ENCODE results near the gene COQ9. TPM values are rescaled to one million over a fixed set of nuclear protein-coding genes. Genes with fewer than 3 reads are reported as not detected.
"Not testable (repeated sequence)": the region's sequence is repeated elsewhere in the genome, so short reads cannot be mapped to it uniquely, and the experiment has no call there.

The COQ9 gene
- total and polyA plus RNA-seq, 2 donors (not counting 1 experiment from before 2014, with no cell fraction given): 44.4 to 51.2 TPM

GRCh38 chr16:57497121-57497520 is 49.8 kb downstream of the COQ9 start:
- no peak overlapping the region for H3K4me2 ChIP-seq (ENCODE audit: extremely low read depth, insufficient read depth, low read length)
- H3K4me3 ChIP-seq (replicated peaks in 1 of 4; ENCODE audit: control extremely low read depth in 1 of 4, insufficient read depth in 1 of 4, low read depth in 3 of 4, low read length in 4 of 4): no peak overlapping the region
- H3K79me2 ChIP-seq (ENCODE audit: control insufficient read depth, insufficient read depth, low read length): no peaks in the 10 kb centered on the region
- no peaks in the 10 kb centered on the region for H4K20me1 ChIP-seq (ENCODE audit: control insufficient read depth, extremely low read depth, insufficient read depth, low read length)
- no peaks in the 10 kb centered on the region for H3K9me3 ChIP-seq (ENCODE audit: control insufficient read depth, insufficient read depth, low read depth, low read length)
- TF ChIP-seq EZH2 (IDR thresholded peaks at IDR 0.05; ENCODE audit: low read length, missing control alignments): no peak
- TF ChIP-seq, protein P1, sequence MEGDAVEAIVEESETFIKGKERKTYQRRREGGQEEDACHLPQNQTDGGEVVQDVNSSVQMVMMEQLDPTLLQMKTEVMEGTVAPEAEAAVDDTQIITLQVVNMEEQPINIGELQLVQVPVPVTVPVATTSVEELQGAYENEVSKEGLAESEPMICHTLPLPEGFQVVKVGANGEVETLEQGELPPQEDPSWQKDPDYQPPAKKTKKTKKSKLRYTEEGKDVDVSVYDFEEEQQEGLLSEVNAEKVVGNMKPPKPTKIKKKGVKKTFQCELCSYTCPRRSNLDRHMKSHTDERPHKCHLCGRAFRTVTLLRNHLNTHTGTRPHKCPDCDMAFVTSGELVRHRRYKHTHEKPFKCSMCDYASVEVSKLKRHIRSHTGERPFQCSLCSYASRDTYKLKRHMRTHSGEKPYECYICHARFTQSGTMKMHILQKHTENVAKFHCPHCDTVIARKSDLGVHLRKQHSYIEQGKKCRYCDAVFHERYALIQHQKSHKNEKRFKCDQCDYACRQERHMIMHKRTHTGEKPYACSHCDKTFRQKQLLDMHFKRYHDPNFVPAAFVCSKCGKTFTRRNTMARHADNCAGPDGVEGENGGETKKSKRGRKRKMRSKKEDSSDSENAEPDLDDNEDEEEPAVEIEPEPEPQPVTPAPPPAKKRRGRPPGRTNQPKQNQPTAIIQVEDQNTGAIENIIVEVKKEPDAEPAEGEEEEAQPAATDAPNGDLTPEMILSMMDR (conservative IDR thresholded peaks at IDR 0.05 in 1 of 2, IDR thresholded peaks at IDR 0.05 in 1 of 2; ENCODE audit: low read depth in 1 of 2, low read length in 2 of 2): no peak
- DNase-seq (ENCODE audit: low read depth in 2 of 2): no peak
- H3K36me3 ChIP-seq (ENCODE audit: control insufficient read depth, insufficient read depth, low read length): no peaks in the 10 kb centered on the region
- H3K27me3 ChIP-seq (ENCODE audit: control insufficient read depth, insufficient read depth, low read length): peaks cover 14% of the 10 kb centered on the region
- H2AFZ ChIP-seq (ENCODE audit: low read length): no peak overlapping the region
- H3K9ac ChIP-seq (ENCODE audit: insufficient read depth, low read length): no peak overlapping the region
- no peak overlapping the region for H3K27ac ChIP-seq (ENCODE audit: insufficient read depth, low read length)
- no peaks in the 10 kb centered on the region for H3K4me1 ChIP-seq (ENCODE audit: control insufficient read depth, extremely low read depth, insufficient read depth, low read length)

DNA sequence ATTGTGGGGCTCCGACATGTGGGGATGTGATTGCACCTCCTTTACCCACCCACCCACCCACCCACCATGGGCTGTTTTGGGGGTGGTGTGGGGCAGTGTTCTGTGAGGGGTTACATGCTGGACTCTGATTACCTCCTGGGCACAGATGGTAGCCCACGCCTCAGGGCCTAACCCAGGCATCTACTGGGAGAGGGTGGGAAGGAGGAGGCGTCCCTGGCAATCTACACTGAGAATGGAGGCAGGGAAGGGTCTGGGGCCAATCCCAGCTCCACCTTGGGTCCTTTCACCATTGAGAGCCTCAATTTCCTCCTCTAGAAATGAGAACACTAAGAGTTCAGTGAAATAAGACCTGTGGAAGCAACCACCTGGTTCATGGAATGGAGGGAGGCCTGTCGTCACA is 50.8 kb downstream of the COQ9 start:
- Histone ChIP-seq H3K27me3 (ENCODE audit: control insufficient read depth, insufficient read depth, low read length) (peaks cover 14% of the 10 kb centered on the region), H2AFZ (ENCODE audit: low read length) (no peak overlapping the region)

DNA sequence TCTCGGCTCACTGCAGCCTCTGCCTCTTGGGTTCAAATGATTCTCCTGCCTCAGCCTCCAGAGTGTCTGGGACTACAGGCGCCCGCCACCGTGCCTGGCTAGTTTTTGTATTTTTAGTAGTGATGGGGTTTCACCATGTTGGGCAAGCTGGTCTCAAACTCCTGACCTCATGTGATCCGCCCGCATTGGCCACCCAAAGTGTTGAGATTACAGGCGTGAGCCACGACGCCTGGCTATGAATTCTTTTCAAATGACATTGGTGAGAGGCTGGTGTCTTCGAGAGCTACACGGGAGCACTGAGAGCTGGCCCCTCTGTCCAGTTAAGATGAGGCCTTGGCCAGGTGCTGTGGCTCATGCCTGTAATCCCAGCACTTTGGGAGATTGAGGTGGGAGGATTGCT is 52.7 kb downstream of the COQ9 start:
- H4K20me1 ChIP-seq (ENCODE audit: control insufficient read depth, extremely low read depth, insufficient read depth, low read length); H3K4me1 ChIP-seq (ENCODE audit: control insufficient read depth, extremely low read depth, insufficient read depth, low read length); H3K9me3 ChIP-seq (ENCODE audit: control insufficient read depth, insufficient read depth, low read depth, low read length); H3K4me2 ChIP-seq (ENCODE audit: extremely low read depth, insufficient read depth, low read length); H3K79me2 ChIP-seq (ENCODE audit: control insufficient read depth, insufficient read depth, low read length); DNase-seq (ENCODE audit: low read depth in 2 of 2); H3K4me3 ChIP-seq (replicated peaks in 1 of 4; ENCODE audit: control extremely low read depth in 1 of 4, insufficient read depth in 1 of 4, low read depth in 3 of 4, low read length in 4 of 4); H3K27ac ChIP-seq (ENCODE audit: insufficient read depth, low read length); H3K36me3 ChIP-seq (ENCODE audit: control insufficient read depth, insufficient read depth, low read length); H3K9ac ChIP-seq (ENCODE audit: insufficient read depth, low read length); H2AFZ ChIP-seq (ENCODE audit: low read length): not testable (repeated sequence)
- peaks cover 12% of the 10 kb centered on the region for H3K27me3 ChIP-seq (ENCODE audit: control insufficient read depth, insufficient read depth, low read length)

More for the DNA sequence above, 50.8 kb downstream of the COQ9 start:
- Histone ChIP-seq H3K9ac (ENCODE audit: insufficient read depth, low read length) (no peak overlapping the region), H3K4me1 (ENCODE audit: control insufficient read depth, extremely low read depth, insufficient read depth, low read length) (no peaks in the 10 kb centered on the region), H3K79me2 (ENCODE audit: control insufficient read depth, insufficient read depth, low read length) (no peaks in the 10 kb centered on the region), H3K9me3 (ENCODE audit: control insufficient read depth, insufficient read depth, low read depth, low read length) (no peaks in the 10 kb centered on the region), H3K27ac (ENCODE audit: insufficient read depth, low read length) (no peak overlapping the region), H3K4me2 (ENCODE audit: extremely low read depth, insufficient read depth, low read length) (no peak overlapping the region), H3K4me3 (replicated peaks in 1 of 4; ENCODE audit: control extremely low read depth in 1 of 4, insufficient read depth in 1 of 4, low read depth in 3 of 4, low read length in 4 of 4) (no peak overlapping the region), H4K20me1 (ENCODE audit: control insufficient read depth, extremely low read depth, insufficient read depth, low read length) (no peaks in the 10 kb centered on the region), H3K36me3 (ENCODE audit: control insufficient read depth, insufficient read depth, low read length) (no peaks in the 10 kb centered on the region)
- TF ChIP-seq, protein P1 (conservative IDR thresholded peaks at IDR 0.05 in 1 of 2, IDR thresholded peaks at IDR 0.05 in 1 of 2; ENCODE audit: low read depth in 1 of 2, low read length in 2 of 2): no peak
- no peak for TF ChIP-seq EZH2 (IDR thresholded peaks at IDR 0.05; ENCODE audit: low read length, missing control alignments)
- no peak for DNase-seq (ENCODE audit: low read depth in 2 of 2)

Measured in fibroblast of lung (primary cell).